ENCODE results near the gene ALKBH4. TPM values are rescaled to one million over a fixed set of nuclear protein-coding genes. Genes with fewer than 3 reads are reported as not detected.
"Not testable (repeated sequence)": the region's sequence is repeated elsewhere in the genome, so short reads cannot be mapped to it uniquely, and the experiment has no call there.

ALKBH4 gene
- total RNA-seq, 1 experiment from 2014 or later: 15.3 TPM

DNA sequence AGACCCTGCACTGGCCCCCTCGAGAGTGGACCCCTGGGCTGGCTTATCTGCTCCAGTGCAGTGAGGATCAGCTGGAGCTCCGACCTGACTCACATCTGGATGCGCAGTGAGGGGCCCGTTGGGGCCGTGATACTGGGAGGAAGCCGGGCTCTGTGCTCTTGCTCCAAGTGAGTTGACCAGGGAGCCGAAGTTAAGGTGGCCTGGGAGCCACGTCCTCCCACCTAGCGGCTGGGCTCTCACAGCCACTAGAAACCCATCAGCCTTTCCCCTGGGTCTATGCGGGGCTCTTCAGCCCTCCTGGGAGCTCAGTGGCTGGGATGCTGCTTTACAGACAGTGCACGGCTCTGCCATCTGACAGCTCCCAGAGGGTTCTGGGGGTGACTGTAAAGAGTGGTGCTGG, 9.1 kb downstream of the ALKBH4 start:
- DNase-seq (ENCODE audit: low spot score): no peak

DNA sequence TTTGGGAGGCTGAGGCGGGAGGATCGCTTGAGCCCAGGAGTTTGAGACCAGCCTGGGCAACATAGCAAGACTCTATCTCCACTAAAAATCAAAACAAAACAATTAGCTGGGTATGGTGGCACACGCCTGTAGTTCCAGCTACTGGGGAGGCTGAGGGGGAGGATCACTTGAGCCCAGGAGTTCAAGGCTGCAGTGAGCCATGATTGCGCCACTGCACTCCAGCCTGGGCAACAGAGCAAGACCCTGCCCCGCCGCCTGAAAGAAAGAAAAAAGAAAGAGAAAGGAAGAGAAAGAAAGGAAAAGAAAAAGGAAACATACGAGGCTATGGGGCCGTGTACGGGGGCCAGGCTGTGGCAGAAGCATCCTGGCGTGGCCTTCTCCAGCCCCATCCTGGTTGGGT, 9.7 kb downstream of the ALKBH4 start:
- DNase-seq (ENCODE audit: low spot score): not testable (repeated sequence)

- DNase-seq (ENCODE audit: low spot score): no peak
Measured at GRCh38 chr7:102454468-102454867, 10.2 kb downstream of the ALKBH4 start.

DNA sequence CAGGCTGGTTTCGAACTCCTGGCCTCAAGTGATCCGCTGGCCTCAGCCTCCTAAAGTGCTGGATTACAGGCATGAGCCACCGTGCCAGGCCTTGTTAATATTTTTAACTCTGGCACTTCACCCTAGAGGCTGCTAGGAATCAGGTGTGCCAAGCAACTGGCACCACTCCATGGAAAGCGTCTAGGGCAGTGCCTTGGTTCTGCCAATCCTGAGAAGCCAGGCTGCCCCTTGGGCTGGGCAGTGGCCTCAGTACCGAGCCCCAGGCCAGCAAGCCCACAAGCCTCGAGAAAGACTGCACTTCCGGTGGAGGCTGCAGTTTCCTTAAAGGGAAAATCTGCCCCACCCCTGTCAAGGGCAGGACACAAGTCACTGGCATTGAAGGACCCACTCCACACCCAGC, 11.3 kb downstream of the ALKBH4 start:
- DNase-seq (ENCODE audit: low spot score): no peak

DNA sequence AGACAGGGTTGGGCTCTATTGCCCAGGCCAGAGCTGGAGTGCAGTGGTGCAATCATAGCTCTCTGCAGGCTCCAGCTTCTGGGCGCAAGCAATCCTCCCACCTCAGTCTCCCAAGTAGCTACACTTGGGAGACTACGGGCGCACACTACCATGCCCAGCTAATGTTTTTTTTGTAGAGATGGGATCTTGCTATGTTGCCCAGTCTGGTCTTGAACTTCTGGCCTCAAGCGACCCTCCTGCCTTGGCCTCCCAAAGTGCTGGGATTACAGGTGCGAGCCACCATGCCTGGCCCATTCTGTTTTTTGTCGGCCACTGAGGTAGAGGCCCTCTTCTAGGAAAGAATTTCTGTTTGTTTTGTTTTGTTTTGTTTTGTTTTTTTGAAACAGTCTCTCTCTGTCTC, 12.2 kb downstream of the ALKBH4 start:
- no peak for DNase-seq (ENCODE audit: low spot score)

GRCh38 chr7:102451371-102452054, 13.2 kb downstream of the ALKBH4 start:
- no peak for DNase-seq (ENCODE audit: low spot score)

- DNase-seq (ENCODE audit: low spot score): no peak
Measured at GRCh38 chr7:102450242-102450641, 14.4 kb downstream of the ALKBH4 start.

GRCh38 chr7:102449136-102449535, 15.5 kb downstream of the ALKBH4 start:
- DNase-seq (ENCODE audit: low spot score): no peak

DNA sequence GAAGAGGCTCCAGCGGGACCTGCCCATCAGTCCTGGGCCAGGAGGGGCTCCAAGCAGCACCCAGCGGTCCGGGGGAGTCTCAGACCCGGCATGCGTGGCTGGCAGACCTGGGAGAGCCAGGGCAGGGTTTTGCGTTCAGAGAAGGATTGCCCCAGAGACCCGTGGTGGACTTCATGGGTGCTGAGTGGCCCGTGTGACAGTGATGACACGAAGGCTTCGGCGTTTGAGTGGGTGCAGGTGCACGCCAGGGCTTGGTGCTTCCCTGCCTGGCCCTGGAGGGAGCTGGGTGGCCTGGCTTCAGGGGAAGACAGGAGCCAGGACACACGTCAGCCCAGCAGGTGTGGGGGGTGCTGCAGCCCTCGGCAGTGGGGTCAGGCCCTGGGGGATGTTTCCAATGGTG, 17.4 kb downstream of the ALKBH4 start:
- DNase-seq (ENCODE audit: low spot score): no peak

GRCh38 chr7:102446387-102447156, 18.1 kb downstream of the ALKBH4 start:
- DNase-seq (ENCODE audit: low spot score): no peak

- no peak for DNase-seq (ENCODE audit: low spot score)
Measured at GRCh38 chr7:102445674-102446071, 19.0 kb downstream of the ALKBH4 start.

DNA sequence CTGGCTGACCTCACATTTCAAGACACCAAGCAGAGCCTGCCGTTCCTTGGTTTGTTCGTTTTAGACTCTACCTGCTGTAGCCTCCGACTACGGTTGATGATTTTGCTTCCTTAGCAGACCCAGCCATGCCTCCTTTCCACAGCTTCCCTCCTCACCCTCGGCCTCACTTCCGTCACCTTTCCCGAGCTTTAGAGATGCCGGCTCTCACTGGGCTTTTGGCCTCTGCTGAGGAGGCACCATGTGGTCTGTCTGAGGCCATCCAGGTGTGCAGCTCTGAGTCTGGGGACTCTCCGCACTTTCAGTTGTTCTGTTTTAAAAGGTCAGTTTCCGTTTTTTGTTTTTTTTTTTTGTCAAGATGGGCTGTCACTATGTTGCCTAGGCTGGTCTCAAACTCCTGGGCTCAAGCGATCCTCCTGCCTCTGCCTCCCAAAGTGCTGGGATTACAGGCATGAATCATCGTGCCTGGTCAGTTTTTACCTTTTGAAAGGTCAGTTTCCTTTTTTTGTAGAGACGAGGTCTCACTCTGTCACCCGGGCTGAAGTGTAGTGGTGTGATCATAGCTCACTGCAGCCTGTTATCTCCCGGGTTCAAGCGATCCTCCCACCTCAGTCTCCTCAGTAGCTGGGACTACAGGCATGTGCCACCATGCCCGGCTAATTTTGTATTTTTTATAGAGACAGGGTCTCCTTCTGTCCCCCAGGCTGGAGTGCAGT, 19.5 kb downstream of the ALKBH4 start:
- DNase-seq (ENCODE audit: low spot score): no peak

GRCh38 chr7:102439963-102440795, 24.5 kb downstream of the ALKBH4 start:
- peak; percentile 94 for DNase-seq (ENCODE audit: low spot score)

DNA sequence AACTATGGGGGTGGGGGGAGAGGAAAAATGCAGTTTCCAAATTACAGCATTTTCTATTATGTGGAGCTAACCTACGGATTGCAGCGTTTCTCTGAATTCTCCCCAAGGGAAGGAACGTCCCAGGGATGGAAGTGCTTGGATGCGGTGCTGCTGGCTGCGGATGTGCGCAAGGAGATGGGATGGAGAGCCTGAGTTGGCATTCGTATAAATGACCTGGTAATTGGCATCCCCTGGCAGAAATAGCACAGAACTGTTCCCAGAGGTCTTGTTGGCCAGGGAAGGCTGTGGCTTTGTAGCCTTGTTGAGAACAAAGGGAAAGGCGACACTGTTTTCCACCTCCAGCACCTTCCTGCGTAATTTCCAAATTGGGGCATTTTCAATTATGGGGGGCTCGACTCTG, 28.5 kb downstream of the ALKBH4 start:
- no peak for DNase-seq (ENCODE audit: low spot score)

DNA sequence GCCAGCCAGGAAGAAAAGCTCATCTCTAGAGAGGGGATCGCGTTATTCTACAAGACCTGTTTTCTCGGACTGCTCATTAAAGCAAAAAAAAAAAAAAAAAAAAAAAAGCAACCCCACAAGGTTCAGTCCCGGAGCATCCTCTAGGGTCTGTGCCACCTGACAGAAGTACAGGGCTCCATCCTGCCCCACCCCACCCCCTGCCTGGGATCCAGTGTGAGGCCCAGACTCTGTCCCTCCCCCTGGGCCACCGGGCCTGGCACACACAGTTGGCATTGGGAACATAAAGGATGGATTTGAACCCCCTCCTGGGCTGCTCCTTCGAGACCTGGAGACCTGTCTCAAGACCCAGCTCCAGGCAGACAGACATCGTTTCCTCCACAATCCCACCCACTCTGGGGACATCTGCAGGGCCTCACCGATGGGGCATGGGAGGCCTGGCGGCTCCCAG, 30.6 kb downstream of the ALKBH4 start:
- DNase-seq (ENCODE audit: low spot score): peak; percentile 34

GRCh38 chr7:102433219-102434038, 31.2 kb downstream of the ALKBH4 start, which contains the start of gene ORAI2:
Gene ORAI2, plus strand, starts transcription at chr7:102433575. Its CDS starts 5,382 bp downstream, at chr7:102438957.
- peak; percentile 40 for DNase-seq (ENCODE audit: low spot score)

GRCh38 chr7:102432442-102433218, 32.0 kb downstream of the ALKBH4 start:
- no peak for DNase-seq (ENCODE audit: low spot score)

DNA sequence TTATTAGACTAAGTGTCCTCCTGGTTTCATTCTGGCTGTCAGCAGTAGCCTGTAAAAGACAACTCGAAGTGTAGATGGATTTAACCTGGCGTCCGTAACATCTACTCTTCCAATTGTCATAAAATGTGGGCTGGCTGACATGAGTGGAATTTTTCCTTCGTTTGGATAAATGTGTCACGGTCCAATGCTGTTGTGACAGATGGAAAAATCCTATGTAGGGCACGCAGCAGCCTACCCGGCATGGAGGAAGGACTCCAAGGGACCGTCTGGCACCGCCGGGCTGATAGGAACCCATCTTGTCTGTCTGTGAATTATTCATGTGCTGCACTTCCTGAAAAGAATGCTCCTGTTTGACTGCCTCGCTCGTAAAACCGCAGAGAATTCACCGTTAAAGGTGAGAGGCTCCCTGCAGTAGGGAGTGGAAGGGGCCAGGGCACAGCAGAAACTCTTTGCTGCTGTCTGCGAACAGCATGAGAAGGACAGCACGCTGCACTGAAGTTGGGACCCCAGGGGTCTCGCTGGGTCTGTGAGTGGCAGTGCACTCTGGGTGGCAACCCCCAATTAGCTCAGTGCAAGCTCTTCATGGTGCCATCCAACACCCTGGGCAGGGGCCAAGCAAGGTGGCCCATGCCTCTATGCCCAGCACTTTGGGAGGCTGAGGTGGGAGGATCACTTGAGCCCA, 32.9 kb downstream of the ALKBH4 start:
- DNase-seq (ENCODE audit: low spot score): peak; percentile 52

GRCh38 chr7:102429141-102429899, 35.3 kb downstream of the ALKBH4 start:
- DNase-seq (ENCODE audit: low spot score): no peak
